ENCODE data around the gene WDSUB1.

WDSUB1 gene, protein sequence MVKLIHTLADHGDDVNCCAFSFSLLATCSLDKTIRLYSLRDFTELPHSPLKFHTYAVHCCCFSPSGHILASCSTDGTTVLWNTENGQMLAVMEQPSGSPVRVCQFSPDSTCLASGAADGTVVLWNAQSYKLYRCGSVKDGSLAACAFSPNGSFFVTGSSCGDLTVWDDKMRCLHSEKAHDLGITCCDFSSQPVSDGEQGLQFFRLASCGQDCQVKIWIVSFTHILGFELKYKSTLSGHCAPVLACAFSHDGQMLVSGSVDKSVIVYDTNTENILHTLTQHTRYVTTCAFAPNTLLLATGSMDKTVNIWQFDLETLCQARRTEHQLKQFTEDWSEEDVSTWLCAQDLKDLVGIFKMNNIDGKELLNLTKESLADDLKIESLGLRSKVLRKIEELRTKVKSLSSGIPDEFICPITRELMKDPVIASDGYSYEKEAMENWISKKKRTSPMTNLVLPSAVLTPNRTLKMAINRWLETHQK

DNA sequence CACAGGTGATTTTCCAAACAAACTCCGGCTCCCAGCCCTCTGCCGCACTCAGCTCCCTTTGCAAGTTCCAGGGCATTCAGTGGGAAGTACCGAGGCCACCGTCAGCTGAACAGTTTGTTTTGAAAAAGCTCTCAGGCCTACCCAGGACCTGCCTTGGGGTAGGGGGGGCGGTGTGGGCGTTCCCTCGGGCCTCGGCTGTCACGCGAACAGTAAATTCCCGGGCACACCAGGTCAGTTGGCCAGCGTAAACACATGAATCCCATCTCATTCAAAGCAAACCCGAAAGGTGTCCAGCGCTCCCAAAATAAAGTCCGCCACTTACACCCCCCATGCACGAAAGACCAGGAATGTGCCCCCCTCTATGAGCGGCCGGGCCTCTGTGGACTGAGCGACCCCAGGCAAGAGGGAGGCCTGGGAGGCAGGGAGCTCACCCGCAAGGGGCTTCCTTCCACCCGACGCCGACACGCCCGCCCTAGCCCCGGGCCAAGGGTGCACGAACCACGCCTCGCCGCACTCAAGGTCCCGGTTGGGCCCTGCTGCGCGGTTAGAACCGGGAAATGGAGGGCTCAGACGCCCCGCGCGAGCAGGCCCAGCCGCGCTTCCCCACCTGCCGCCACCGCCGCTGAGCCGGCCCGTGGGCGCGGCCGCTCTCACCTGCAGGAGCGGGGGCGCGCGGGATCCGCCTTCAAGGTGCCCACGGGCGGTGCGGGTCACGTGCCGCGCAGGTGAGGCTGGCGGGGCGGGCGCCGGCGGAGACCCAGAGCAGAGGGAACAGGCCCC is at the start of gene WDSUB1:
Gene WDSUB1 (minus strand): TSS at position 775 of the 780 bp plus-strand sequence. CDS start 3,634 bp downstream, outside the sequence.
- DNase-seq = peak; percentile 27

DNA sequence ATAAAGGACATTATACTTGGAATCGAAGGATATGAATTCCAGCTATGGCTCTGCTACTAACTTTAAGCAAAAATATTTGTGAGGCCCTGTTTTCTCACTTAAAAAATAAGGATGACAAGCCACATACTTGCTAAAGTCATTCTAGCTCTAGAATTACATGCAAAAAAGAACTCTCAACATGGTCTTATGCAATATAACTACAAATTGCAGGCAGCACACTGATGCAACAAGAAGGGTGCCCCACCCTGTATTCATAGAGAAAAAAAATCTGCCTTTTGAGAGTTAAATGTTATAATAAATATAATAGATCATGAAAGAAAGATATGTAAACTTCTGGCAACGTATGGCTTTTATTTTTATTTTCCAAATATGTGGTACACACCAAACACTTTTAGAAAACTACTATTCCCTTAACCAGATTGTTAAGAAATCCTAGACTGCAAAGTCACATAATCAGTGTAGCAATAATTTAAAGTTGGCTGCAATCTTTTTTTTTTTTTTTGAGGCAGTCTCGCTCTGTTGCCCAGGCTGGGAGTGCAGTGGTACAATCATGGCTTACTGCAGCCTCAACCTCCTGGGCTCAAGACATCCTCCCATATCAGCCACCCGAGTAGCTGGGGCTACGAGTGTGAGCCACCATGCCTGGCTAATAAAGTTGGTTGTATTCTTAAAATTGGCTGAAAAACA is 40.2 kb upstream of the WDSUB1 start:
- no peak for DNase-seq

DNA sequence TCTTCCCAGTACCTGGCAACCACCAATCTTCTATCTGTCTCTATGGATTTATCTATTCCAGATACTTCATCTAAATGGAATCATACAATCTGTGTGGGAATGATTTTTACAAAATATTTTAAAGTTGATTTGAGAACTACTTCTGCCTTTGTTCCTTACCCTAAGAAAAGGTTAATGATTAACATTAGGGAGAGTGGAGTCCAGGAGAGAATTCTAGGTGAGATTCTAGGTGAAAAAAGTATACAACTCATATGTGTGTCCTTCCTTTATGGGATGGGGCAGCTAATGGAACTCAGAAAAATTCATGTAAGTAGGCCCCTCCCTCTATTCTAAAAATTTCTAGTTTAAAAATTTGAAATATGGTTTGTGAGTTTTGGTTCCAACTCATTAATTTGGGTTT is 35.9 kb upstream of the WDSUB1 start:
- no peak for DNase-seq

DNA sequence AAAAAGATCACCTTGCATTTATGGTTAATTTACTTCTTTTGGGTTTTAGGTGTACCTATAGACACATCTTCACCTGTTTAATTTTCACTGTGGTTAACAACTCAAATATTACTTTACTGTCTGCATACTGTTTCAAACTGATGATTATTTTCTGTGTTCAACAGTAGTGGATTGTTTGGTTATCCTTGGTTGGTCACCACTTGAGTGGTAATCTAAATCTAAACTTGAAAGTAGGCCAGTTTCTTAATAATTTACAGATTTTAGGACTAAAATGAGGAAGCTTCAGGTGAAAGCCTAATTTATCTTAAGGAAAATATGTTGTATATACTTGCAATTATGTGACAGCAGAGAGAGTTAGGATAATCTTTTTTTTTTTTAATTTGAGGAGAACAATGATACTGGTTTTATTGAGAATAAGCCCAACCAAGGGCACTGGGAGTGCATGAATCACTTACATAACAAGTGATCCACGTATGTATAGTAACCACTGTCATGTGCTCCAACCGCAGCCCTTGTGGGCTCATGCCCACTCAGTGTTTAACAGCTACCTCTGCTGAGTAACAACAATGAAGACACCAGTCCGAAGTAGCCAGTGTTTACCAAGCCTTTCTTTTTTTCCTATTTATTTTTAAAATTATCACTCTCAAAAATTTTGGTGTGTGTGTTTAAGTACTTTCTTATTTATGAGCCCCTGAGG is 31.0 kb upstream of the WDSUB1 start:
- no peak for DNase-seq

DNA sequence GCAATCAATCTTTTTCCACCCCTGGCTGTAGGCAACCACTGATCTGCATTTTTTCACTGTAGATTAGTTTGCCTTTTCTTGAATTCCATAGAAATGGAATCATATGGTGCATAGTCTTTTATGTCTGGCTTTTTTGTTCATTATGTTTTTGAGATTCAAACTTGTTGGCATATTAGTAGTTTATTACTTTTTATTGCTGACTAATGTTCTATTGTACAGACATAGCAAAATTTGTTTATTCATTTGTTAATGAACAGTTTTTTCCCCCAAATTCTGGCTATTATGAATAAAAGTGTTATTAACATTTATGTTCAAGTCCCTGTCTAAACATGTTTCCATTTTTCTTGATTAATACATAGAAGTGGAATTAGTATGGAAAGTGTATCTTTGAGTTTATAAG is 21.4 kb upstream of the WDSUB1 start:
- no peak for DNase-seq

DNA sequence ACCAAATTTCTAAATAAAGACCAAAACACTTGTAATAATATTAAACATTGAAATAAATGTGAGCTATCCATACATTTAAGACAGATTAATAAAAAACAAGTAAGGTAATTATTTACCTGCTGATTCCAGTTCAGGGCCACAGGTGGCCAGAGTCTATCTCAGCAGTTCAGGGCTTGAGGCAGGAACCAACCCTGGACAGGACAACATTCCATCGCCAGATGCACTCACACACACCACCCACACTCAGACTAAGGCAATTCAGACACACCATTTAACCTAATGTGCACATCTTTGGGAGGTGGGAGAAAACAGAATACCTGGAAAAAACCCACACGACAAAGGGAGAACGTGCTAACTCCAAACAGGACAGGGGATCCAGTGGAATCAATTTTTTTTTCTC is 14.1 kb upstream of the WDSUB1 start:
- no peak for DNase-seq

DNA sequence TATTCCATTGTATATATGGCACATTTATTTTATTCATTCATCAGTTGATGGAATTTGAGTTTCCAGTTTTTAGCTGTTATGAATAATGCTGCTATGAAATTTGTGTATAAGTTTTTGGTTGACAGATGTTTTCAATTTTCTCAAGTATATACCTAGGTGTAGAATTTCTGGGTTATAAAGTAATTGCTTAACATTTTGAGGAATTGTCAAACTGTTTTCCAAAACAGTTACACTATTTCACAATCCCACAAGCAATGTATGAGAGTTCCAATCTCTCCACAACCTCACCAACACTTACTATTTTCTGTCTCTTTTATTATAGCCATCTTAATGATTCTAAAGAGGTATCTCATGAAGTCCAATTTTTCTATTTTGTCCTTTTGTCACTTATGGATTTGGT is 12.5 kb upstream of the WDSUB1 start:
- DNase-seq = no peak

DNA sequence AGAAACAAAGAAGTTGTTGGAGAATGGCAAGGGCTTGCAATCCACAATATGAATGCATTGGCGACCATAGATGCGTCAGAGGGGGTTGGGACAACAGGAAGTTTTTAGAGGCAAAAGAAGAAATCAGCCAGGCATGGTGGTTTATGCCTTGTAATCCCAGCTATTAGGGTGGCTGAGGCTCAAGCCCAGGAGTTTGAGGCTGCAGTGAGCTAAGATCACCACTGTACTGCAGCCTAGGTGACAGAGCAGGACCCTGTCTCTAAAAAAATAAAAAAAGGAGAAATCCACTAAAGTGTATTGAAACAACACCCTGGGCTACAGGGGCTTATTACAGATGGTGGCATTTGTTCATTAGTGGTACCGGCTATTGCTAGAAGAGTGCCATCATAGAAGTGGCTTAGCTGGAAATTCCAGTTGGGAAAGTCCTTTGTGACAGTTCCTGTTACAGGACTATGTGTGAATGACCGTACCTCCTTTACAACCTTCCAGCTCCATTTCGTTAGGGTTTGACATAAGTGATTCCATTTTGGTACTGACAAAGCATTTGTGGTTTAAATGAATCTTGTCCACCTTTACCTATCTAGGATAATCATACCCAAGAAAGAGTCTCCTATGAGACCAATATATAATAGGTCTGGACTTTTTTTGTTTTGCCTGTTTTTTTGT is 10.7 kb upstream of the WDSUB1 start:
- DNase-seq = no peak

DNA sequence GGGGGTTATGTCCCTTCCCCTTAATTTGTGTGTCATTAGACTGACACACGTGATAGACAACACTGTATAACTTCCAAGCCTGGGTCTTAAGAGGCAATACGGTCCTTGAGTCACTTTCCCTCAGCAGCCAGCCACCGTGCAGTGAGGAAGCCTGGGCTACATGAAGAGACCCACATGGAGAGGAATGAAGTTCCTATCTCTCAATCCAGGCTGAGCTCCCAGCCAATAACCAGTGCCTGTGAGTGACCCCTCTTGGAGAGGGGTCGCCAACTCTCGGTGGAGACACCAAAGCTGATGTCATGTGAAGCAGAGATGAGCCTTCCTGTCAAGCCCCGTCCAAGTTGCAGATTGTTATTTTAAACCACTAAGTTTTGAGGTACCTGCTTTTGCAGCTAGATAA is 5.7 kb upstream of the WDSUB1 start:
- no peak for DNase-seq

DNA sequence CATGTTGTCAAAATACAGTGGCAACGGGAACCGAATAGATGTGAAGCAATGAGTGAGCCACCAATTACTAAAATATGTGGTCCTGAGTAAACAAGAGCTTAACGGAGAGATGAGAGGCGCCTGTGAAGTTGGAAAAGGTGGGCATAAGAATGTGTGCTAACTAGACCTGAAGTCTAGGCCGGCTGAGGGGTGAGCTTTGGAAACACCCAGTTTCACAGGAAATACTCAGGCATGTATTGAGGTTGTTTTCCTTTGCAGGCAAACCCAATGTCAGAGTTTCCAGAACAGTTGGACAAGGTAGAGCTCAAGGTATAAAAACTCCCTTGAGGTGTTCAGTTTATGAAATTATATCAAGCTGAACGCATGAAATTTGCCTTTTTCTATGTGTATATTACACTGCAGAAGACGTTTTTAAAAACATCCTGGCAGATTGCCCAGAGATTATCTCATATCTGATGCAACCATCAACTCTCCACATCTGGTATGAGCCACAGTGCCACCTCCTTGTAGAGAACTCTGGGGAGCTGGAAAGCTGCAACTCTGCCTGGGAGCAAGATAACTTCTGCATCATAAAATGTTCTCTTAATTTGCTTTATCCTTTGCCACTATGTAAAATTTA is 3.9 kb upstream of the WDSUB1 start:
- DNase-seq = no peak

DNA sequence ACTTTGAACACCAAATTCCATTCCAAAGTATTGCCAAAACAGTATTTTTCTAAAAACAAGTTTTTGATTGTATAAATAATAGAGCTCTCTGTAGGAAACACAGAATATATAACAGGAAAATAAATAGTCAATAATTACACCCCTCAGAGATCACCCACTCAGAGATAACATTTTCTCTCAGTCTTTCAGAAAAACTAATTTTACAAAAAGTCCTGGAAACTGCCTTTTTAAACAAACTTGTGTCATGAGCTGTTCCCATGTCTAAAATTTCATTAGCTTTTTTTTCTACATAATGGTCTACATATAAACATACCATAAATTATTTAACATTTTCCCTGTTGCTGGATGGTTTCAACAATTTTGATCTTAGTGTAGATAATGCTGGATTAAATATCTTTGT is 1.2 kb upstream of the WDSUB1 start:
- DNase-seq = no peak

DNA sequence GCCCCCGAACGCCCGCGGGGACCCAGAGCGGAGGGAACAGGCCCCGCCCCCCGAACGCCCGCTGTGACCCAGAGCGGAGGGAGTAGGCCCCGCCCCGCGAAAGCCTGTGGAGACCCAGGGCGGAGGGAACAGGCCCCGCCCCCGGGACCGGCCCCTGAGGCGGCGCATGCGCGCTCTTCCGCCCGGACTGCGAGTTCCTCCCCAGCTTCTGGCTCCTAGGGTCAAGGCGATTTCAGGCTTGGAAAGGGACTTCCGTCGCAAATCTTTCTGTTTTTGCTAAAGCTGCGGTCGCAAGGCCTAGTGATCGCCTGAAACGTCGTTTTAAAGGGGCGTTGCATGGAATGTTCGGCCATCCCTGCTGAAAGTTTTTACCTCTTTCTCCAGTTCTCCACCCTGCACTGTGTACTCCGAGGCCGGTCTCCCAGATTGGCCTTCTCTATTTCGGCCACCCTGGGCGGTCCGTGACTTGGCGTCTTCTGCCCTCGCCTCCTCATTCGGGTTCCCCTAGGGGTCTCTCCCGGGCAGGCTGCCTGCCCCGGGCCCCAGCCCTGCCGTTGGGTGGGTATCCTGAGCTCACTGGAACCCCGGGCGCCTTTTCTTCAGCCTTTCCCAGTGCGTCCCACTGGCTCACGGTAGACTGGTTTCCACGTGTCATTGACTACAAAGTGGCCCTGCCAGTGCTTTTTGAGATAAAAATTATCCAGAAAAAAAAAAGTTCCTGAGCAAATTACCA is 372 bp upstream of the WDSUB1 start:
- peak; percentile 97 for DNase-seq

DNA sequence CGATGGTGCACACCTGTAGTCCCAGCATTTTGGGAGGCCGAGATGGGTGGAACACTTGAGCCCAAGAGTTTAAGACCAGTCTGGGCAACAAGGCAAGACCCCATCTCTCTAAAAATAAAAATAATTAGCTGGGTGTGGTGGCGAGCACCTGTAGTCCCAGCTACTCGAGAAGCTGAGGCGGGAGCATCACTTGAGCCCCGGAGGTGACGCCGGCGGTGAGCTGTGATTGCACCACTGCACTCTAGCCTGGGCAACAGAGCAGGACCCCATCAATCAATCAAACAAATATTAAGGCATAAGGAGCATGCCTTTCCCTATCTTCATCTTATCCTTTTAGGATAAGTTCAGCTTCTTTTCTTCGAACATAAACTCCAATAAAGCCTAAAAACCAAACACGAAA is 1.1 kb downstream of the WDSUB1 start:
- DNase-seq = no peak

DNA sequence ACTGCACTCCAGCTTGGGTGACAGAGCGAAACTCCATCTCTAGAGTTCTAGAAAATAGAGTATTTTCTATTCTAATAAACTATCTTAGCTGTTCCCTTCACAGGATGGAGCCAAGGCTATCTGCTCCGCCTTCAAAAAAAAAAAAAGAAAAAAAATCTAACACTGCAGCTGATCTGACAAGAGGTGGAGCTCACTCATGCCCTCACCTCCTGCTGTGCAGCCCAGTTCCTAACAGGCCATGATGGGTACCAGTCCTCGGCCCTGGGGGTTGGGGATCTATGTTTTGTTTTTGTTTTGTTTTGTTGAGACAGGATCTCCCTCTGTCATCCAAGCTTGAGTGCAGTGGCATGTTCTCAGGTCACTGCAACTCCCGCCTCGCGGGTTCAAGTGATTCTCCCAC is 3.0 kb downstream of the WDSUB1 start:
- DNase-seq = no peak

DNA sequence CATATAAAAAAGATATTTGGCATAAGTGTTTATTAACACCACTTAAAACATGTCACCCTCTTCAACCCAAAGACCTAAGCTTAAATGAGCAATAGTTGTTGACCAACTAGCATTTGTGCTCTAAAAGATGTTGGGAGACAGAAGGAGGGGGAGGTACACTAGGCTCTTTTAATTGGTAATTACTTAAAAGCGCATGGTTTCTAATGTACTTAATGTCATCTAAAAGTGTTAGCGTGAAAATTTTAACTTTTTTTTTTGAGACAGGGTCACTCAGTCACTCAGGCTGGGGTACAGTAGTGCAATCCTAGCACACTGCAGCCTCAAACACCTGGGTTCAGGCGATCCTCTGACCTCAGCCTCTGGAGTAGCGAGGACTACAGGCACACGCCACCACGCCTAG is 5.5 kb downstream of the WDSUB1 start:
- DNase-seq = no peak

DNA sequence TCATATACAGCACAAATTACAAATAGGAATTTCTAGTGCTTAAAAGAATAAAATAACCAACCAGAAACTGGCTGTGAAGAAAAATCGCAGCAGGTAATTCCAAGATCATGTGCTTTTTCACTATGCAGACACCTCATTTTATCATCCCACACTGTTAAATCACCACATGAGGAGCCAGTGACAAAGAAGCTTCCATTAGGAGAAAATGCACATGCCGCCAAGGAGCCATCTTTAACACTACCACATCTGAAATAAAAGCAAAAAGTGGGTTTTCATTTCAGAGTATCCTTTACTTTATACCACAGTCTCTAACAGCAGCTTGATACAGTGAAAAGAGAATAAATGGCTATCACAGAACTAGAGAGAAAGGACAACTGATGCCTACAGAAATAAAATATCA is 6.8 kb downstream of the WDSUB1 start:
- DNase-seq = no peak

DNA sequence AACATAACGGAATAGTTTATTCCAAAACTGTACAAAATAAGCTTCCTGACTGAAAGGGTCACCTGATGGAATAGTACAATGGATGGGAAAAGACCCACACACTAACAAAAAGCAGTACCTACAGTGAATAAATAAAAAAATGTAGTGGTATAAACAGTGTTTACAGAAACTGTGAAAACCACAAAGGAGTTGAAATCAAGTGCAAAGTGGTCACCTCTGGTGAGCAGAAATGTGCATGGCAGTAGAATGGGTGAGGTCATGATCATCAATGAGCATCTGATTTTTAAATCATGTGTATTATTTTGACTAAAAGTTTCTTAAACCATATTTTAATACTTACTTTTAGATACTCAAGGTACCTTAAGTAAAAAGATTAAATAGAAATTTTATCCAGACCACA is 11.4 kb downstream of the WDSUB1 start:
- DNase-seq = no peak

DNA sequence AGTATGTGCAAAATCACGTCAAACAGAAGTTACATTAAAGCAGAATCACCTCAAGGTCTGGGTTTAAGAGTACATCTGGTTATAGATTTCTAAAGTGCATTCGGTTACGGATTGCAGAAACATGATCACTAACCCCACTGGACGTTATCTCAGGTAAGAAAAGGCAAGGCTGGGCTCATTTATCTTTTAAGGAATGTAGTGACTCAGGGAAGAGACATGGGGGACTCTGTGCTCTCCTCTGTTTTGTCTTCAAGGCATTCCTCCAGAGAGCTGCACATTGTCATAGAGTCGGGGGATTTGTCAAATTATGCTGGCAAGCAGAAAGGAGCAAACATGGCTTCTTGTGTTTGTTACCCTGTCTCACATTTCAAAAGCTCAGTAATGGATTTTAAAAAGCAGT is 14.3 kb downstream of the WDSUB1 start:
- DNase-seq = no peak

DNA sequence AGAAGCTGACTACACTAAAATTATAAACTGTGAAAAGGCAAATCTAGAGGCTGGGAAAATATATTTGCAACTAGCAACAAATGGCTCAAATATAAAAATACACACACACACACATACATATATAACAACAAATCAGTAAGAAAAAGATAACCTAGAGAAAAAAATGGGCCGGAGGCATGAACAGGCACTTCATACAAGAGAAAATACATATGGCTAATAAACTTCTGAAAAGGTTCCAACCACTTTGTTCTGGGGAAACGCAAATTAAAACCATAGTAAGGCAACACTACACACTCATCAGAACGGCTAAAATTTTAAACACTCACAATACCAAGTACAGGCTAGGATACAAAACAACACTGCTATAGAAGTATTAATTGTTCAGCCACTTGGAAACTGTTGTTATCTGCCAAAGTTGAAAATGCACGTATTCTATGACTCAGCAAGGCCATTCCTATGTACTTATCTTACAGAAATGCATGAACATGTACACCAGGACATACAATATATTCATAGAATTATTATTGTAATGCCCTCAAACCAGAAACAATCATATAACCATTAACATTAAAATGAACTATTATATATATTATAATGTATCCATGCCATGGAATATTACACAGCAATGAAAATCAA is 15.6 kb downstream of the WDSUB1 start:
- no peak for DNase-seq

DNA sequence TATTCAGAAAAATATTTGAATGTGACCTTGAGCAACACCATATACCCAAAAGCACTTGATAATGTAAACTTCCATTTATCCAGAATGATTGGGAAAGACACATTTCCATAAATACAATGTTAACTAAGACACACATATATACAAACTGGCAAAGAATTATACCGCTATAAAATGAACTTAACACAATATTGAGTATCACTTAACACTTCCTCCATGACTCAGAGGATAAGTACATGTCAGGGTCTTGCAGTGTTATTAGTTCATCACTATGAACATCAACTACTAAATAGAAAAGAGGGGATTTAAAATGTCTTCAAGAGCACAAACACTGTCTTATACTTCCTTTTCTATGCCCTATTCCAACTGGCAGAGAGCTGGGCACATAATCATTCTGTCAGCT is 18.6 kb downstream of the WDSUB1 start:
- no peak for DNase-seq

DNA sequence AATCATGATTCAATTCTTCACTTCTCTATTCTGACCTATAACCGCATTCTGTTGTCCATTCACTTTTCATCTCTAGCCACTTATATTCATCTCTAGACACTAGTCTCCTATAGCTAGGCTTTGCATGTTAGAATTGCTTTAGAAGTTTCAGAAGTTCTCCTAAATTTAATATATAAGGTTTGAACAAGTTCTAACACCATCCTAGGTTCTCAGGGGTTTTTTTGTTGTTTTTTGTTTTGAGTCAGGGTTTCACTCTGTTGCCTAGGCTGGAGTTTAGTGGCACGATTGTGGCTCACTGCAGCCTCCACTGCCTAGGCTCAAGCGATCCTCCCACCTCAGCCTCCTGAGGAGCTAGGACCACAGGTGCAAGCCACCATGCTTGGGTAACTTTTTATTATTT is 19.9 kb downstream of the WDSUB1 start:
- DNase-seq = no peak

Measured in activated naive CD4-positive, alpha-beta T cell treated with Interleukin-2 at 50 U/mL for 16 hours (primary cell).